K562 (cell line): ENCODE results near the gene UQCR11. TPM values are rescaled to one million over a fixed set of nuclear protein-coding genes. Genes with fewer than 3 reads are reported as not detected.

ENCODE experiments used
- ARID3B ChIP-seq: fragments of 250-450 bp; sonication (Bioruptor Pico); IDR thresholded peaks from 2 replicates; pipeline ENCODE4 v1.4.0; 2020; ENCODE audit warnings: borderline replicate concordance
- CBFB ChIP-seq: sonication (generic); formaldehyde crosslinking; IDR thresholded peaks from 2 replicates; pipeline ENCODE4 v1.4.0; 2020; ENCODE audit warnings: mild to moderate bottlenecking, missing genetic modification reagents
- CBX3 ChIP-seq, 2 experiments: IDR thresholded peaks; 1 replicate in 1 of 2; 2 replicates in 1 of 2; pipeline ENCODE4 v1.6.1; 2012; ENCODE audit warnings: inconsistent platforms in 2 of 2, low read length in 2 of 2, borderline replicate concordance in 1 of 2, control low read depth in 1 of 2
- CREB1 ChIP-seq, 2 experiments: sonication (generic) in 1 of 2; formaldehyde crosslinking in 1 of 2; IDR thresholded peaks; 2 replicates each; pipeline versions ENCODE4 v1.6.1 to v1.8.0; 2012 to 2022; ENCODE audit warnings: inconsistent platforms in 1 of 2, mild to moderate bottlenecking in 1 of 2, missing genetic modification reagents in 1 of 2, moderate library complexity in 1 of 2
- CTBP1 ChIP-seq: fragments of 450-650 bp; IDR thresholded peaks from 2 replicates; pipeline ENCODE4 v1.6.1; 2016; ENCODE audit warnings: borderline replicate concordance
- FOXM1 ChIP-seq, 2 experiments: fragments of 450-650 bp in 1 of 2; sonication (generic) in 1 of 2; formaldehyde crosslinking in 1 of 2; IDR thresholded peaks; 2 replicates each; pipeline versions ENCODE4 v1.6.1 to v1.9.0; 2017 to 2022; ENCODE audit warnings: low read depth in 2 of 2, mild to moderate bottlenecking in 2 of 2, missing genetic modification reagents in 1 of 2, moderate library complexity in 1 of 2
- HMG20A ChIP-seq: fragments of 450-650 bp; formaldehyde crosslinking; conservative IDR thresholded peaks from 2 replicates; pipeline ENCODE4 v1.4.0; 2020; ENCODE audit warnings: mild to moderate bottlenecking, mixed read lengths
- MIER1 ChIP-seq: fragments of 450-650 bp; IDR thresholded peaks from 2 replicates; pipeline ENCODE4 v1.6.1; 2016; ENCODE audit warnings: antibody characterized with exemption, mild to moderate bottlenecking, low read depth
- NKRF ChIP-seq: fragments of 450-650 bp; IDR thresholded peaks from 2 replicates; pipeline ENCODE4 v1.6.1; 2016; ENCODE audit warnings: borderline replicate concordance
- RB1 ChIP-seq: fragments of 450-650 bp; IDR thresholded peaks from 2 replicates; pipeline ENCODE4 v1.6.1; 2017; ENCODE audit warnings: low read depth, mild to moderate bottlenecking
- SMARCC2 ChIP-seq: fragments of 450-650 bp; IDR thresholded peaks from 2 replicates; pipeline ENCODE4 v1.6.1; 2017; ENCODE audit warnings: antibody characterized with exemption, moderate library complexity, mild to moderate bottlenecking, low read depth
- SMARCE1 ChIP-seq: fragments of 450-650 bp; IDR thresholded peaks from 2 replicates; pipeline ENCODE4 v1.7.1; 2016; ENCODE audit warnings: mild to moderate bottlenecking
- TEAD4 ChIP-seq, 2 experiments: sonication (generic) in 1 of 2; formaldehyde crosslinking in 1 of 2; IDR thresholded peaks; 2 replicates each; pipeline versions ENCODE4 v1.6.1 to v1.8.0; 2012 to 2022; ENCODE audit warnings: borderline replicate concordance in 1 of 2, inconsistent platforms in 1 of 2, low read length in 1 of 2, mild to moderate bottlenecking in 1 of 2, missing genetic modification reagents in 1 of 2
- ZC3H11A ChIP-seq: IDR thresholded peaks from 2 replicates; pipeline ENCODE4 v1.6.1; 2012; ENCODE audit warnings: low read depth, low read length, improper control_type of control experiment
- ZFX ChIP-seq: sonication (generic); formaldehyde crosslinking; IDR thresholded peaks from 2 replicates; pipeline ENCODE4 v1.8.0; 2022; ENCODE audit warnings: mild to moderate bottlenecking, missing genetic modification reagents, moderate library complexity
- ZNF124 ChIP-seq: sonication (generic); formaldehyde crosslinking; IDR thresholded peaks from 2 replicates; pipeline ENCODE4 v1.8.1; 2022; ENCODE audit warnings: missing genetic modification reagents
- ZNF277 ChIP-seq: fragments of 250-450 bp; sonication (Bioruptor Pico); IDR thresholded peaks from 2 replicates; pipeline ENCODE4 v1.8.0; 2022; ENCODE audit warnings: inconsistent platforms, mild to moderate bottlenecking, moderate library complexity, borderline replicate concordance
- ZNF316 ChIP-seq: fragments of 450-650 bp; IDR thresholded peaks from 2 replicates; pipeline ENCODE4 v1.6.1; 2016
- ZNF584 ChIP-seq: fragments of 200-800 bp; sonication (Bioruptor generic); IDR thresholded peaks from 2 replicates; pipeline ENCODE4 v1.6.1; 2016; ENCODE audit warnings: low read depth, mild to moderate bottlenecking, missing genetic modification characterization, missing compliant biosample characterization
- ZNF668 ChIP-seq: fragments of 250-450 bp; sonication (Bioruptor Pico); IDR thresholded peaks from 2 replicates; pipeline ENCODE4 v1.8.0; 2022; ENCODE audit warnings: mild to moderate bottlenecking, inconsistent platforms
- polyA plus RNA-seq, 8 experiments: library from polyadenylated mRNA; depleted of rRNA in 4 of 8; stranded (reverse) in 5 of 8; unstranded in 3 of 8; fragments of >200 nt; fragmentation: Nextera tagmentation in 2 of 8; fragmentation: Illumina TruSeq in 1 of 8; extraction: Ambion mirVana in 2 of 8; extraction: Trizol in 1 of 8; gene quantifications; 2 replicates each; pipeline versions ENCODE4 v1.2.1 to v1.2.3, GENCODE V29; 2011 to 2014; ENCODE audit warnings: inconsistent platforms in 1 of 8, missing spikeins in 1 of 8
- total RNA-seq, 7 experiments: library from RNA; depleted of rRNA in 6 of 7; stranded (reverse); fragments of >200 nt in 6 of 7; fragmentation: Illumina TruSeq in 2 of 7; extraction: Trizol in 2 of 7; gene quantifications; 2 replicates each; pipeline versions ENCODE4 v1.2.1 to v1.2.3, GENCODE V29; 2011 to 2021; ENCODE audit warnings: low replicate concordance in 1 of 7
- TF ChIP-seq, protein P1 (sequence below): sonication (generic); formaldehyde crosslinking; IDR thresholded peaks from 2 replicates; pipeline ENCODE4 v1.8.1; 2023; ENCODE audit warnings: mild to moderate bottlenecking, missing genetic modification reagents

UQCR11 gene
- total and polyA plus RNA-seq, 9 of the 15 experiments (the other 6 are each of a cell fraction or from before 2014, with no cell fraction given), result 57.6 to 394 (median 259) TPM

DNA sequence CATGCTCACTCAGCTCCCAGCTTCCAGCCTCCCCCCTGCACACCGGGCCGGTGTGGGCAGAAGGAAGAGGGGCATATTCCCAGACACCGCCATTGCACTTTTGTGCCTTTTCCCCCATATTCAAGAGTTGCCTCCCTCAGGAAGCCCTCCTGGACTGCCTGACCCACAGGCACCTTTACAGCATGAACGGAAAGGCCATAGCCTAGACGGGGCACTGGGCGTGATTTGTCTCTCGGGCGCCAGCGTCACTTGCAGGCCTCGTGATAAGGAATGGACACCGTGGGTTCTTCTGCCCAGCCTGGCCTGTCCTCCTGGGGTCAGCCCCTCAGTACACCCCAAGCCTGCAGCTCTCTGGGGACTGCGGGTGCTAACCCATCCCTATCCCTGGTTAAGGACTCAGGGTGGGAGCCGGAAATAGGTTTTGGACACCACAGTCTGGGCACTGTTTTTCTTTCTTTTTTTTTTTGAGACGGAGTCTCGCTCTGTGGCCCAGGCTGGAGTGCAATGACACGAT lies 933 bp upstream of the UQCR11 start (continued):
- no peak for TF ChIP-seq CBFB
- no peak for TF ChIP-seq TEAD4 (IDR thresholded peaks at IDR 0.05; ENCODE audit: low read length)
- TF ChIP-seq TEAD4 (CRISPR knock-in tag; IDR thresholded peaks at IDR 0.05; ENCODE audit: borderline replicate concordance), result no peak
- no peak for TF ChIP-seq SMARCC2
- 0 out of 3 replicates have a peak, but pooled peaks of 1 of the 2 experiments have one; percentile 6 for TF ChIP-seq CBX3 (IDR thresholded peaks at IDR 0.05; ENCODE audit: borderline replicate concordance in 1 of 2, low read length in 2 of 2)
- 0 out of 2 replicates have a peak, but pooled peaks have one; percentile 22 for TF ChIP-seq HMG20A (CRISPR knock-in tag)
- no peak for TF ChIP-seq ZNF668 (CRISPR knock-in tag)
- TF ChIP-seq, protein P1, sequence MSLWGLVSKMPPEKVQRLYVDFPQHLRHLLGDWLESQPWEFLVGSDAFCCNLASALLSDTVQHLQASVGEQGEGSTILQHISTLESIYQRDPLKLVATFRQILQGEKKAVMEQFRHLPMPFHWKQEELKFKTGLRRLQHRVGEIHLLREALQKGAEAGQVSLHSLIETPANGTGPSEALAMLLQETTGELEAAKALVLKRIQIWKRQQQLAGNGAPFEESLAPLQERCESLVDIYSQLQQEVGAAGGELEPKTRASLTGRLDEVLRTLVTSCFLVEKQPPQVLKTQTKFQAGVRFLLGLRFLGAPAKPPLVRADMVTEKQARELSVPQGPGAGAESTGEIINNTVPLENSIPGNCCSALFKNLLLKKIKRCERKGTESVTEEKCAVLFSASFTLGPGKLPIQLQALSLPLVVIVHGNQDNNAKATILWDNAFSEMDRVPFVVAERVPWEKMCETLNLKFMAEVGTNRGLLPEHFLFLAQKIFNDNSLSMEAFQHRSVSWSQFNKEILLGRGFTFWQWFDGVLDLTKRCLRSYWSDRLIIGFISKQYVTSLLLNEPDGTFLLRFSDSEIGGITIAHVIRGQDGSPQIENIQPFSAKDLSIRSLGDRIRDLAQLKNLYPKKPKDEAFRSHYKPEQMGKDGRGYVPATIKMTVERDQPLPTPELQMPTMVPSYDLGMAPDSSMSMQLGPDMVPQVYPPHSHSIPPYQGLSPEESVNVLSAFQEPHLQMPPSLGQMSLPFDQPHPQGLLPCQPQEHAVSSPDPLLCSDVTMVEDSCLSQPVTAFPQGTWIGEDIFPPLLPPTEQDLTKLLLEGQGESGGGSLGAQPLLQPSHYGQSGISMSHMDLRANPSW (CRISPR knock-in tag), result no peak
- TF ChIP-seq NKRF, result no peak
- TF ChIP-seq MIER1, result peak; percentile 73; the same call in 1 of the 2 replicates
- peak; percentile 12; the same call in 1 of the 2 replicates for TF ChIP-seq SMARCE1
- no peak for TF ChIP-seq ZNF316
- no peak for TF ChIP-seq CREB1 (IDR thresholded peaks at IDR 0.05)
- no peak for TF ChIP-seq CREB1 (CRISPR knock-in tag; IDR thresholded peaks at IDR 0.05)
- TF ChIP-seq ZNF277, result no peak
- no peak for TF ChIP-seq ZC3H11A
- TF ChIP-seq FOXM1 (IDR thresholded peaks at IDR 0.05; ENCODE audit: low read depth), result 0 out of 2 replicates have a peak, but pooled peaks have one; percentile 29
- TF ChIP-seq FOXM1 (CRISPR knock-in tag; IDR thresholded peaks at IDR 0.05; ENCODE audit: low read depth), result no peak
- no peak for TF ChIP-seq ZNF124 (CRISPR knock-in tag)
- no peak for TF ChIP-seq ARID3B (CRISPR knock-in tag)
- peak; percentile 17; the same call in 1 of the 2 replicates for TF ChIP-seq CTBP1
- no peak for TF ChIP-seq ZNF584 (CRISPR knock-in tag)
- no peak for TF ChIP-seq RB1
- peak; percentile 44 for TF ChIP-seq ZFX (CRISPR knock-in tag)
